GM18502 (cell line): ENCODE data around the gene LDB3.

Experiments
- ATAC-seq: cut with Tn5 transposase; IDR thresholded peaks from one replicate; pipeline ENCODE4 v1.9.1; 2021; ENCODE audit warnings: mild to moderate bottlenecking; ENCODE audit not compliant: unreplicated experiment, poor library complexity

The LDB3 gene

DNA sequence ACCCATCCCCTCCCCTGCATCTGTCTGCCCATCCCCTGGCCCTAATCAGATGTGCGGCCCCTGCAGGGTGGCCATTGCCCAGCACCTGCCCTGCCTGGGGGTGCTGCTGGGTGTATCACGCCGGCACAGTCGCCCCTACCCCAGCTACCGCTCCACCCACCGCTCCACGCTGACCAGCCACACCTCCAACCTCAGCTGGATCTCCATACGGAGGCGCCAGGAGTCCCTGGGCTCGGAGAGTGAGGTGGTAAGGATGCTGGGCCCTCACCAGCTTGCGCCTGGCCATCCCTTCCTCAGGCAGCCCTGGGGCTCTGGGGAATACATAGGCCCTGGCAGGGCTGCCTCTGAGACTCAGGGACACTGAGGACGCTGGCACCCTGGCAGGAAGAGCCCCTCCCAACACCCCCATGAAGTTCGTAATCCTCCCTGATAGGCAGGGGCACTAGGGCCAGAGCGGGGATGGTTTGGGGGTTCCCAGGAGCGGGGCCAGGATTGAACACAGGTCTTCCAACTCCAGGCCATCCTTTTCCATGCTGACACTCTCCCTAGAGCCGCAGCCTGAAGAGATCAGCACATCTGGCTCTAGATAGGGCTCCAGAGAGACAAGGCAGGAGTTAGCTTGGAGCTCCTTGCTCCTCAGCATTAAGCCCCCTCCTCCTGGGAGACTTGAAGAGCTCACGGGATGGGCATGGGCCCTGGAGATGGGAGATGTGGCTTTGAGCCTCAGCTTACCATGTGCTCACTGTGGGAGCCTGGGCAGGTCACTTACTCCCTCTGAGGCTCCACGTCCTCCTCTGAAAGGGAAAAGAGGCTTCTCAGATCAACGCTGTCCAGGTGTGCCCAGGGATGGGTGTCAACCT, 5.9 kb upstream of the LDB3 start:
- ATAC-seq: no peak

DNA sequence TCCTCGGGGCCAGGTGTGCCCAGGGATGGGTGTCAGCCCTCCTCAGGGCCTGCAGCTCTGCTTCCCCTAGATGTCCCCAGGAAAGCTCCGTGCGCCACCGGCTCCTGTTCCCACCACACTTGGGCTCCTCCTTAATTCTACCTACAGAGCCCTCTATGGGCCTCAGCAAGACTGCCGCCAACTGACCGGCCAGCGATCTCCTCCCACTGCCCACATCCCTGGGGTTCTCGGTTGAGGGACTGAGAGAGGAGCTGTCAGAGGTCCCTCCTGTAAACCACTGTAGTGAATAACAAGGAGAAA, 5.3 kb upstream of the LDB3 start:
- ATAC-seq: no peak

DNA sequence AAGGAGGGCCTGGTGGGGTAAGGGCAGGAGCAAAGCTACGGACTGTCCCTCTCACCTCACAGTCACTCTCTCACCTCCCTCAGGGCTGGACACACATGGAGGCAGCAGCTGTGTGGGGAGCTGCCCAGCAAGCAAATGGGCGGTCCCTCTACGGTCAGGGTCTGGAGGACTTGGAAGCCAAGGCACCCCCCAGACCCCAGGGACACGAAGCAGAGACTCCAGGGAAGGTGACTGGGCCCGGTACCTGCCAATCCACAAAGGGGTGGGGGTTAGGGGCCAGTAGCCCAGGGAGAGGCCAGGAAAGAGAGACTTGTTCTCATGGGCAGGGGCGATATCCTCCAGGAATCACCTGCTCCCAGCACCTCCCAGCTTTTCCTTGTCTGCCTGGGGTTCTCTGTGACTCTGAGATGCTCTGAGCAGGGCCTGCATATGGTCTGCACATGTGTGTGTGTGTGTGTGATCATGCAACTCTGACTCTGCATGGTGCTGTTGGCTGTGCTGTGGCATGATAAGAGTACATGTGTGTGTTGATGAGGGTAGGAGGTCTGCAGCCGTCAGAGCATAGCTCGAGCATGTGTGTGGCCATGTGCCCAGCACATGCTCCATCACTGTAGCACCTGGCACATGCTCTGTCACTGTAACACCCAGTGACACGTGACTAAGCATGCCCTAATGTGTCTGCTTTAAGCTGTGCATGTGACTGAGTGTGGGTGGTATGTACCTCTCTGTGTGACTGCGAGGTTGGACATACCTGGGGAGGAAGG, 4.6 kb upstream of the LDB3 start:
- no peak for ATAC-seq

DNA sequence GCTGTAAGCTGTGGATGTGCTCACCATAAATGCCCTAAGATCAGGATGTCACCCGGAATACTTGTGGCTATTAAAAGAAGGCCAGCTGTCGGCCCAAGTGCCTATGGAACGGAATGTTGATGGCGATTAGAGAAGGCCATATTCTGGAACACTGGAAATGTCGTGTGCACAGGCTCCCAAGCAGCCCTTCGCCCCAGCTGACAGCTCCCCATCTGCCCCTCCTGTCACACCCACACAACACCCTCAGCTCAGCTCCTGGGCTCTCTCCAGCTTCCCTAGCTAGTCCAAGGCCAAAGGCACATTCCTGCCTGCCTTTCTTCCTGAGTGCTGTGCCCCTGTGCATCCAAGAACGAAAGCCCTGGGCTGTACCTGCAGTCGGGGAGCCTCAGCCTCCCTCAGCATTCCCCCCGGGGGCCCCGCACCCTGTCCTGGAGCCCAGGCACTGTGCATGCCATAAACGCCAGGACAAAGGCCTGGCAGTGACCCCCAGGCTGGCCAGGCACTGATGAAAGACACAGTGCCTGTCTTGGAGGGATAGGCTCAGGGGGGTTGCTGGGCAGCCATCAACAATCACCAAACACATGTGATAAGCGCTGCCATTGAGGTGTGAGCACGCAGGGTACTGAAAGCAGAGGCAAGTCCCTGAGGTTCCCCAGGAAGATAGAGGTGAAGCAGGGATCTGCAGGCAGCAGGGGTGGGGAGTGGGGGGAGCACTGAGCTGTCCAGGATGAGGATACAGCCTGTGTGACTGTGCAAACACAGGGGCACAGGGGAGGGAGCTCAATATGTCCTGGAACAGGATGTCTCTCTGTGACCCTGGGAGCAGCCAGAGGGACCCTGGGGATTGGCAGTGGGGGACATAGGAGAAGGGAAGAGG, 3.7 kb upstream of the LDB3 start:
- no peak for ATAC-seq

DNA sequence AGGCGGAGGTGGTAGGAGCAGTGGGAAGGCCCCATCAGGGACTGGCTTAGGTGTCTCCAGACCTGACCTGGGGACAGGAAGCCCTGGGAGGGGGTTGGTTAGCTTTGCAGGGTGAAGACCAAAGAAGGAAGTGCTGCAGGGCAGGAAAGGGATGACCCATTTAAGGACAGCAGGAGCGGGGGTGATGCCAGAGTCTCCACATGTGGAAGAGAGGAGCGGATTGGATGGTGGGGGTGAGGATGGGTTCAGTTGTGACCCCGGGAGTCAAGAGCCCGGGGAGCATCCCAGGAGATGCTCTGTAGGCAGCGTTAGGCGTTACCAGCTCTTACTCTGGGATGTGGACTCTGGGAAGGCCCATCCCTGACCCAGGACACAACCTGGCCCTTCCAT, 3.1 kb upstream of the LDB3 start:
- ATAC-seq: no peak

DNA sequence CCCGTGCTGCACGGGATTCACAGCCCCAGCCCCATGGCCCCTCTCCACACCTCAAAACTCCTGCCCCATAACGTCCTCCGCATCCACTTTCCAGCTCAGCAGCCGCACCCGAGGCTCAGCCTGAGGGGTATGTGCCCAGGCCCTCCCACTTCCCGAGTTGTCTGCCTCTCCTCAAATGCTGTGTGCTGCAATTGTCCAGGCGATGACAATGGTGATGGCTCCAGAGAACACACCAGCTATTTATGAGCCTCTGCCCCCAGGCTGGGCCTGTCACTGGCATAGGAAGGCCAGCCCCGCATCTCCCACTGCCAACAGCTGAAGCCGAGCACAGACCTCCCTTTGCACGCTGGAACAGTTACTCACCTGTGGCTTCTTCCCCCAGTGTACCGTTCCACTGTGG, 2.4 kb upstream of the LDB3 start:
- no peak for ATAC-seq

DNA sequence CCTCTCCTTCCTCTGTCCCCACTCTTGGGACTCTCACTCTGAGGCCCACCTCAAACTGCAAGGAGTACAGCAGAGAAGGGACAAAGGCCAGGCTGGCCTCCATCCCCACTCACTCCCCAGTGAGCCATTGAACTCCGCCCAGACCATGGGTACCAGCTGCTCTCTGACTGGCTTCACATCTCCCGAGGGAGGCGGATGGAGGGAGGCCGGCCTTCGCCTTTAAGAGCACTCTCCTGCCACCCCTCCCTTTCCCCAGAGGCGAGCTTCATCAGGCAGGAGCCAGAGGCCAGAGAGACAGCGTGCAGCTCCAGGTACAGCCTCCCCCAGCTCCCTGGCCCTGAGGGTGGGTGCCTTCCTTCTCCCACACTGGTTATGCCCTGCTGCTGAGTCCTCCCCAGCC, 1.8 kb upstream of the LDB3 start:
- no peak for ATAC-seq

DNA sequence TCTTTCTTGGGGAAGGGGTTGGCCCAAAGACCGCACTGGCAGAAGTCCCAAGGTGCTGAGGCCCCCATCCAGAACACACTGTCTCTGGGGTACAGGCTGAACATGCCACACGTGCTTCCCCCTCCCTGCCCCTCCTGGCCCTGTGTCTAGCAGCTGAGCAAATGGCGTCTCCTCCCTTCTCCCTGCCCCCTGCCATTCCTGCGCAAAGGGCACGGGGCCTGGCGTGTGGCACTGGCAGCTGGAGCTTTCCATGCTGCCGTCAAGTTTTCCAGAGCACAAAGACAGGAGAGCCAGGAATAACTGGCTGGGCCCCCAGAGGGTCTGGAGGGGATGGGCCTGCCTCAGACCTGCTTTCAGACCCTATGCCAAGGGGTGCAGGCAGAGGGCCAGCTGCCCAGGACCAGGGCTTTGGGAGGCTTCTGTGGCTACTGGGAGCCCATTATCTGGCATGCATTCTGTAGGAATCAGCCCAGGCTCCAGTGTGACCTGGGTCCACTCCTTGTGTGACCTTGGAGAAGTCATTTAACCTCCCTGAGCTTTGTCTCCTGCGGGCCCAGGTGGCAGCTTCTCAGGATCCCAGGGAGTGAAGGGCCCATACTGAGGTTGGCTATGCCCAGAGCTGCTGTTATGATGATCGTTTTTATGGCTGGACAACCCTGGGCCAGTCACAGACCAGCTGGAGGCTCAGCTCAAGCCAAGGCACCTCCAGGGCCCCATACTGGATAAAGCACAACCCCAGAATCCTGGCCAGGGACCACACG, 710 bp upstream of the LDB3 start:
- no peak for ATAC-seq

DNA sequence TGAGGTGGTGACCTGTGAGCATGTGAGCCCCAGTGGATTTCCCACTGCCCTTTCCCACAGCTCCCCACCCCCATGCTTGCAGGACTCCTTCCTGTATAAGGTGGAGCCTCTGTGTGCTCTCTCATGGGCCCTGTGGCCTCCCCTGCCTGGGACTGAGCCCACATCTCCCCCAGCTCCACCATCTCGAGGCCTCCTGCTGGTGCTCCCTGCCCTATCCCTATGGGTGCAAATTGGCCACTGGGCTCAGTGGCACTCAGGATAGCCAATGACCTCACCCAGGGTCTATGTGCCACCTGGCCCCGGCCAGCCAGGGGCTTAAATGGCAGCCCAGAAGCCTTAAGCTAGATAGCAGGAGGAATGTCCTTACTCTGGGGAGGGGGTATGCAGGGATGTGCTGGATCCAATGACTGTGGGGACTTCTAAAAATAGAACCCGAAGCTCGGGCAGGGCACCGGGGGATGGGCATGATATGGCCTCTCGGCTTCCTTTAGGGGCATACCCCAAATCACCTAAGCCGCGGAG, 2.0 kb downstream of the LDB3 start:
- no peak for ATAC-seq

DNA sequence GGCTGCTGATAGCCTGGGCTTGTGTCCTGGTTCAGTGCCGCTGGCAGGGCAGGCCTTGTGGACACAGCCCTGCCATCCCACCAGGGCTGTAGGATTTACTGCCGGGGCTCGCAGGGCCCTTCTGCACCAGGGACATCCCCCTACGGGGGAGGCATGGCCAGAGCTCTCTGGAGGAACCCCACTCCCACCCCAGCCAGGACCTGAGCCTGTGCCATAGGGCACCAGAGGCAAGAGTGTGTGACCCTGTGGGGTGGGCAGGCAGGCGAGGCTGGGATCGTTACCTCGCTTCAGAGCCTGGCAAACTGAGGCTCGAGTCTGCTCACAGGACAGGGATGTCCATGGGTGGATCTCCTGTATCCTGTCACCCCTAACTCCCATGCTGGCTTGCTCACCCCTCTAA, 2.6 kb downstream of the LDB3 start:
- no peak for ATAC-seq

DNA sequence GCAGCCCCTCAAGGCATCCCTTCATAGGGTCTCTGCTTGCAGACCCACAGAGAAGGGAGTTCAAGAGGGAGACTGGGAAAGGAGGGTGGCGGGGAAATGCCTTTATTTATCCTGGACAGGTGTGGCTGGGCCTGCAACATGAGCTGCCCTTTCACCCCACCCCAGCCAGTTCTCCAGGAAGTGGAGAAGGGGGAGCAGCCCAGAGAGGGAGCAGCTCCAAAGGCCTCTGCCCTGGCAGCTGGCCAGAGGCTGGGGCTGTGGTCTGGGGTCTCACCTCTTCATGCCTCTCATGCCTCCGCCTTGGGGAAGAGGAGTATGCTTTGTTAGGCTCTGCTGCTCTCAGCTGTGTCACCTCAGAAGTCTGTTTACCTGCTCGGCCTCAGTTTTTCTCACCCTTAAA, 3.1 kb downstream of the LDB3 start:
- no peak for ATAC-seq

DNA sequence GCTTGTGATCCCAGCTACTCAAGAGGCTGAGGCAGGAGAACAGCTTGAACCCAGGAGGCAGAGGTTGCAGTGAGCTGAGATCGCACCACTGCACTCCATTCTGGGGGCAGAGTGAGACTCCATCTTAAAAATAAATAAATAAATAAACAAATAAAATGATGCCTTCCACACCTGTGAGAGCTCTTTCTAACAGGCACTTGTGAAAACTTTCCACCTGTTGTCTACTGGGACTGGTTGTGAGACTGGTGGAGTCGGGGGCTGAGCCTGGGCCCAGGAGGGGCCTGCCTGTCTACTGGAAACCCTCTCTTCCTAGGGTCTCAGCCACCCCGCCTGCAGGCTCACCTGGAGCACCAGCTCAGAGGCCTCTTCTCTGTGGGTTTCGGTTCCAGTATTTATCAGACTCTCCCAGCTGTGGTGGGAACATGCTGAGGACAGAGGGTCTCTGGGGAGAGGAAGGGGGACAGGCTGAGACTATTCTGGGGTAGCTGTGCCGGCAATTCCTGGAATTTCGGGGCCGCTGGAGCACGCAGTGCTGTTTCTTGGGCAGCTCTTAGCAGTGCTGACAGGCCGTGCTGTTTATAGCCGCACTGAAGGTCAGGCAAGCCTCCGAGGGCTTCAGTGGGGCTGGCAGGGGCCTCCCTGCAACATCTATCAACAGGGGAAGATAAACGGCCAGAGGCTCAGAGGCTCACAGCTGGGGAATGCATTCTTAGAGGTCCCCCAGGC, 3.8 kb downstream of the LDB3 start:
- no peak for ATAC-seq

DNA sequence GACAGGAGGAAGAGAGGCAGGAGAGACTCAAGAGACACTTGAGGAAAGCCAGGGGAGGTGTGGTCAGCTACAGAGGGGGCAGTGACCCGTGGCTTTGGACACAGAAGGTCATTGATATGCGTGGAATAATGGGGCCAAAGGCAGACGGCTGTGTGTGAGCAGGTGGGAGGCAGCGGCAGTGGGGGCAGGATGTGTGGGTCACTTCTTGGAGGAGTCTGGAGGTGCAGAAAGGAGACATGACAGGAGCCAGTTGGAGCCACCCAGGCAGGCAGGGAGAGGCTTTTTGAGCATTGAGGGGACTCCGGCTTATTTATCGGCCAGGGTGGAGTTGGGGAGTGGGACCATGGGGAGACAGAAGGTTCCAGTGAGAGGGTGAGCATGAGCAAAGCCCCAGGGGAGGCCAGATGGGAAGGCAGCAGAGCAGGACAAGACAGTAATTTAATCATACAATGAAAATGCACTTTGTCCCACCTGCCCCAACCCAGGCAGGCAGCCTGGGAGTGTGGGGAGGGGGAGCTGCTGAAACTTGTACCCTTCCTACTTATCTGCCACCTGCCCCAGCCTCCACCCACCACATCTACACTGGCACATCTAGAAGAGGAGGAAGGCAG, 5.0 kb downstream of the LDB3 start:
- ATAC-seq: no peak

DNA sequence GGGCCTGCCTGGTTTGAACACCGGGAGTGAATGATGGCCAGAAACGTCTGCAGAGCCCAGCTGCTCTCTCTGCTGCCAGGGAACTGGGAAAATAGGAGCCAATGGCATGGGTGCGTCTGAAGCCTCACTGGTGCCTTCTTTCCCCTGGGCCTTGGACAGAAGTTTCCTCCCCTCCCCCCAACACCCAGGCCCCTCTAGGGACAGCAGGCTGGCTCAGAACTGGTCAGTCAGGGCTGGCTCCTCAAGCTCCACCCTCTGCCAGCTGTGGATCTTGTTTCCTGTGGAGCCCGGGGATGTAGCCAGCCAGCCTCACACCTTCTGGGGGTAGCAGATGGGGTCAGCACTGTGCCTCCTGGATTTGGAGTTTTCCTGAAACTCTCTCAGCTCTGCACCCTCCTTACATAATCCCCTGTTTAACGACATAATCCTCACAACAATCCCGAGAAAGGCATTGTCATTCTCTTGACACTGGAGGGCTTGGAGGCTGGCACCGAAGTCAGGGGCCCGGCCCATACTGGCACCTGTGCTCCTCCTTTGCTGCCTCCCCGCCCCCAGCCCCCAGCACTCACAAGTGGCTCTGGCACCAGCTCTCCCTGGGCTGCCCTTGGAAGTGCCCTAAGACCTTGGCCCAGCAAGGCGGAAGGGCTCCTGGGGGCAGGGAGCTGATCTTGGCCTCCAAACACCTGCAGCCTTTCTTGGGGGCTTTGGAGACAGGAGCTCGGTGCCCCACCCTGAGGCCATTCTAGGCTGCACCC, 5.7 kb downstream of the LDB3 start:
- ATAC-seq: no peak

DNA sequence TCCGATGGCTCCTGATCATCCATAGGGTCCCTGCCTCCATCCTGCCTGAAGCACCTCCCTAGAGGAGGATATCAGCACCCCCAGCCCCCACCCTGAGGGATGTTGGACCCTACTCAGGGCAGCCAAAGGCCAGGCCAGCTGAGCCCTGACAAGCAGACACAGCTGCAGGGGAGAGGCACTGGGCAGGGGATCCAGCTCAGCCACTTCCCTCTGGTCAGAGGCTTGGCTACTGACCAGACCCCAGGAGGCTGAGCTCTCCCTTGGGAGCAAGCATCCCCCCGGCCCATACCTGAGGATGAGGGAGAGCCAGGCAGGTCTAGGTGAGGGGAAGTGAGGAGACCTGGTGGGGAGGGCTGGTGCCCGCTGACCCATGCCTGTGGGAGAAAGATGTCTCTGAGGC, 6.6 kb downstream of the LDB3 start:
- ATAC-seq: no peak

DNA sequence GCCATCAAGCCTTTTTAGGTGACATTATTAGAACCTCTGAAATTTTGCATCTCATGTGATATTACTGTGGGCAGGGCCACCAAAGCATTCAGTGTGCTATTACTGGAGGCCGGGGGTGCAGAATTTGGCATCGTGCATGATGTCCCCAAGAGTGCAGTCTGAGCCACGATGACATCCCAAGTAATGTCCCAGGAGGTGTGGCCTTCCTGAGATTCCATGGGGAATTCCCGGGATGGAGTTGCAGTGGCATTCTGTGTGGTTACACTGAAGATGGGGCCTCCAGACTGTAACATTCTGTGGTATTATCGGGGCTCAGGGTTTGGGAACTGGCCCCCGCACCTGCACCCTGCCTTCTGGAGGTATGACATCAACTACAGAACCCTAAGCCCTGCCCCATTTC, 9.1 kb downstream of the LDB3 start:
- no peak for ATAC-seq

DNA sequence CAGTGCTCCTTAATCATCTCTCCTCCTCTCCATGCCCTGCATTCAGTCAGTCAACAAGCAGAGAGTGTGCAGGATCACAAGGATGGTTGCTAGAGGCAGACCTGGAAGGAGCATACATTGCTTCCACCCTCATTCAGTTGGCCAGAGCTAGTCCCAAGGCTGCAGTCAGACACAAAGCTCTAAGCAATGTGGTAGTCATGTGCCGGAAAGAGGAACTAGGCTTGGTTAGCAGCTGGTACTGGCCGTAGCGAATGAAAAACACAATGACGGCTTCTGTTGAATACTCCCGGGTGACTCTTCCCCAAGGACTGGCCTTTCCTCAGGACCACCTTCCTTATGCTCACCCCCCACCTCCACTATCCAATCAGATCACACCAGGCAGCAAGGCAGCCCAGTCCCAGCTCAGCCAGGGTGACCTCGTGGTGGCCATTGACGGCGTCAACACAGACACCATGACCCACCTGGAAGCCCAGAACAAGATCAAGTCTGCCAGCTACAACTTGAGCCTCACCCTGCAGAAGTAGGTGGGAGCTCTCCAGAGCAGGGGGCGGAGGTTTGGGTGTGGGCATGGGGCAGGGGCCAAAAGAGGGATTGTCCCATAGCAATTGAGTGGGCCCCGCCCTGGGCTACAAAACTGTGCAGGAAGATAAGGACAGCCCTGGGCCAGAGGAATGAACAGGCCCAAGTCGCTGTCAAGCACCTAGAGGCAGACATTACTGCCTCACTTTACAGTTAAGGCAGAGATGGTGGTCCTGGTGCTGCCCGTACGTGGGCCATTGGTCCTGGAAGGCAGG, 10.9 kb downstream of the LDB3 start:
- no peak for ATAC-seq

DNA sequence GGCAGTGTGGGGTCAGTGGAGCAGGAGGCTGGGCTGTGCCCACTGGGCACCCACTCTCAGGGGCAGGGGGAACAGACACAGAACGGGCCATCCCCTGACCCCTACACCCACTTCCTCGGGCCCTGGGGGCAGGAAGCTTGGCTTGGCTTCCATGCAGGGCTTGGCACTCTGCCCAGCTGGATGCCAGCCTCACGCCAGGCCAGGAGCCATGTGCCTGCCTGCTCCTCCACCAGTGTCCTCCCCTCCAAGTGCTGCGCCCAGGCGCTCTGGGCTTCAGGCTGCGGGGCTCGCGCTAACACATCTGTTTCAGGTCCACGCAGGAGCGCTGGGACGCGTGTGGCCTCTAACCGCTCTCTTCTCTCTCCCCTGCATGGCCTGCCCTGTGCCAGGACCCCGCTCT, 12.7 kb downstream of the LDB3 start:
- no peak for ATAC-seq
